ENCODE results near the gene BRCA2.

The BRCA2 gene

DNA sequence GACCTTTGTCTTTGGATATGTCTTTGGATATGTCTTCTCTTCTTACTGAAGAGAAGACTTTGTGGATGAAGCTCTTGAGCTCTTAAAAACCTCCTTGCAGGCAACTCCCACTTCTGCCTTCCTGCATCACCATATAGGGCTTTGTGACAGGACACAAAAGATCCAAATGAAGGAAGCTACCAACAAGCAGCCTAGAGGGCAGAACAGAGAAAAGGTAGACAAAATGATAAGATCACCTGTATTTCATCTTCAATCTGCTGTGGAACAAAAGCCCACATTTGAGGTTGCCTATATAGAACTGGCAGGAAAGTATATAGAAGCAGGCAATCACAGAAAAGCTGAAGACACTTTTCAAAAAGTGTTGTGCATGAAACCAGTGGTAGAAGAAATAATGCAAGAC lies 70.1 kb downstream of the BRCA2 start:
- no peak overlapping the region for H3K4me3 ChIP-seq (ENCODE audit: low read length)
- no peak overlapping the region for H3K27ac ChIP-seq (ENCODE audit: low read depth, low read length)
- no peaks in the 10 kb centered on the region for H3K4me1 ChIP-seq (ENCODE audit: insufficient read depth, low read length)
- peaks cover 37% of the 10 kb centered on the region for H3K36me3 ChIP-seq (ENCODE audit: insufficient read depth, low read length)
- H3K27me3 ChIP-seq (ENCODE audit: insufficient read depth, low read length) = no peaks in the 10 kb centered on the region
- no peaks in the 10 kb centered on the region for H3K9me3 ChIP-seq (ENCODE audit: insufficient read depth, low read depth, low read length)
- H3K9ac ChIP-seq (ENCODE audit: low read depth, low read length) = no peak overlapping the region

DNA sequence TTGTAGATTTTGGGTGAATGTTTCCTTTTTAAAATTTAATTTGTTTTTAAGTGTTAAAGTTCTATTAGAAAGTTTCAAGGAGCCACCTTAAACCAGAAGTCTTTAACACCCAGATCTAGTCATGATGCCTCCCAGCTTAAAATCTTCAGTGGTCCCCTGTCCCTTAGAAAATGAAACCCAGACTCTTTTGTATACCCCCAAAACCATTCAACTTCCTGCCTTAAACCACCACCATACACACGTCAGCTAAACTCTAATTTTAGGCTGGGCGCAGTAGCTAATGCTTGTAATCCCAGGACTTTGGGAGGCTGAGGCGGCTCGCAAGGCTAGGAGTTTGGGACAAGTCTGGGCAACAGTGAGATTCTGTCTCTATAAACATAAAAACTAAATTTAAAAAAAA lies 74.7 kb downstream of the BRCA2 start:
- 91% methylated on average over 4 of the region's 4 CpGs for WGBS
- Histone ChIP-seq H3K36me3 (ENCODE audit: insufficient read depth, low read length) (peaks cover 15% of the 10 kb centered on the region), H3K4me3 (ENCODE audit: low read length) (no peak overlapping the region), H3K9me3 (ENCODE audit: insufficient read depth, low read depth, low read length) (no peaks in the 10 kb centered on the region), H3K4me1 (ENCODE audit: insufficient read depth, low read length) (peaks cover 9% of the 10 kb centered on the region), H3K27me3 (ENCODE audit: insufficient read depth, low read length) (no peaks in the 10 kb centered on the region), H3K9ac (ENCODE audit: low read depth, low read length) (no peak overlapping the region), H3K27ac (ENCODE audit: low read depth, low read length) (no peak overlapping the region)

DNA sequence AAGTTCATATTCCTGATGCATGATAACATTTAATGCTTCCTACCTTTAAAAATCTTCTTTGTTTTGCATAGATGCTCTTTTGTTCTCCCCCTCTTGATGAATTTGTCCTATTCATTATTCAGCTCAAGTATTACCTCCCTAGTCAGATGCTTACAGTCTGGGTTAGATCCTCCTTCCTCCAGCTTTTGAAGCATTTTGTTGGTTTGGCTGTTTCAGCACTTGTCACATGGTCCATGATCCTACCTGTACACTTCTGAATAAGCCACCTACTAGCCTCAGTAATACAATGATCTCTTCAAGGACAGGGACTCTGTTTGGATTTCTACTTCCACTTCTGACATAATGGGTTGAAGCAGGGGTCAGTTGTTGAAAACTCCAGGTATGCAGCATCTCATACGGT lies 75.2 kb downstream of the BRCA2 start:
- WGBS = 100% methylated on average over 1 of the region's 1 CpG
- Histone ChIP-seq H3K27ac (ENCODE audit: low read depth, low read length) (no peak overlapping the region), H3K9ac (ENCODE audit: low read depth, low read length) (no peak overlapping the region), H3K27me3 (ENCODE audit: insufficient read depth, low read length) (no peaks in the 10 kb centered on the region), H3K4me1 (ENCODE audit: insufficient read depth, low read length) (peaks cover 9% of the 10 kb centered on the region), H3K4me3 (ENCODE audit: low read length) (no peak overlapping the region), H3K9me3 (ENCODE audit: insufficient read depth, low read depth, low read length) (no peaks in the 10 kb centered on the region), H3K36me3 (ENCODE audit: insufficient read depth, low read length) (peaks cover 15% of the 10 kb centered on the region)

DNA sequence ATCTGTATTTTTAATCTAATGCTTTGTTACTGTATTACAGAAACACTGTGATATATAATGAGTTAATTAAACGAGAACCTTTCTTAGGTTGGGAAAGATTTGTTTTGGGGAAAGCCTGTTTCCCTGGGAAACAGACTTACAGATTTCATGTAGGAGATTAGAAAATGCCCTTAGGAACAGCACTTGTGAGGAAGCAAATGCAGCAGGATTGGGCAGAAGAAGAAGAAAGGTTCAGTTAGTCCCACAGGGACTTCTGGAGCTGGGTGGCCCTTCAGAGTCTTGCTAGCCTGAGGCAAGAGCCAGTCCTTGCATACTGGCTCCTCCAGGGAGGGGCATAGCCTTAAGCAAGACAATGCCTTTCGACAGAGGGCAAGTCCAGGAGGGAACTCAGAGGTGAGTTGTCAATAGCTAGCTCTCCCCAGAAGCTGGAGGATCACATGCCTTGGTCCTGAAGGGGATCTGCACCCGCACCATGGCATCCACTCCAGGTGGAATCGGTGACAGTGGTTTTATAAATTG lies 75.9 kb downstream of the BRCA2 start:
- Histone ChIP-seq H3K36me3 (ENCODE audit: insufficient read depth, low read length) (peaks cover 15% of the 10 kb centered on the region), H3K27me3 (ENCODE audit: insufficient read depth, low read length) (no peaks in the 10 kb centered on the region), H3K27ac (ENCODE audit: low read depth, low read length) (no peak overlapping the region), H3K9ac (ENCODE audit: low read depth, low read length) (no peak overlapping the region), H3K9me3 (ENCODE audit: insufficient read depth, low read depth, low read length) (no peaks in the 10 kb centered on the region), H3K4me1 (ENCODE audit: insufficient read depth, low read length) (peaks cover 9% of the 10 kb centered on the region), H3K4me3 (ENCODE audit: low read length) (no peak overlapping the region)
- WGBS = 58% methylated on average over 4 of the region's 4 CpGs

DNA sequence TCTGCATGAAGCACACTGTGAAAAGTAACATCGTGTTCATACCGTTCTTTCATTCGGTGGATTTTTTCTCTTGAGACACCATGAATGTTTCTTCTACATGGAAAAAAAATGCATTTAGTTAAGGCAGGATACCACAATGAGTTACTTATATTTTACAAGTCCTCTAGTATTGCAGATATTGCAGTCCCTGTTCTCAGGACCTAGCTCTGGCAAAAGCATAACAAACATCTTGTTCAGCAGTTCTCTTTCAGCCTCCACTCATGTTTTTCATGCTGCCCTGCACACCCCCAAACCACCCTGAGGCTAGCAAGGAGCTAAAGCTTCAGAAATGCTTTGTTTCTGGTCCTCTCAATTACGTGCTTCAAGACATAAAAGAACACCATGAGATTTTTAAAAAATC lies 87.8 kb downstream of the BRCA2 start:
- H3K4me1 ChIP-seq (ENCODE audit: insufficient read depth, low read length) = peaks cover 1% of the 10 kb centered on the region
- no peaks in the 10 kb centered on the region for H3K9me3 ChIP-seq (ENCODE audit: insufficient read depth, low read depth, low read length)
- no peak overlapping the region for H3K27ac ChIP-seq (ENCODE audit: low read depth, low read length)
- no peaks in the 10 kb centered on the region for H3K27me3 ChIP-seq (ENCODE audit: insufficient read depth, low read length)
- H3K36me3 ChIP-seq (ENCODE audit: insufficient read depth, low read length) = peaks cover 12% of the 10 kb centered on the region
- no peak overlapping the region for H3K4me3 ChIP-seq (ENCODE audit: low read length)
- WGBS = 91% methylated on average over 4 of the region's 4 CpGs
- no peak overlapping the region for H3K9ac ChIP-seq (ENCODE audit: low read depth, low read length)

DNA sequence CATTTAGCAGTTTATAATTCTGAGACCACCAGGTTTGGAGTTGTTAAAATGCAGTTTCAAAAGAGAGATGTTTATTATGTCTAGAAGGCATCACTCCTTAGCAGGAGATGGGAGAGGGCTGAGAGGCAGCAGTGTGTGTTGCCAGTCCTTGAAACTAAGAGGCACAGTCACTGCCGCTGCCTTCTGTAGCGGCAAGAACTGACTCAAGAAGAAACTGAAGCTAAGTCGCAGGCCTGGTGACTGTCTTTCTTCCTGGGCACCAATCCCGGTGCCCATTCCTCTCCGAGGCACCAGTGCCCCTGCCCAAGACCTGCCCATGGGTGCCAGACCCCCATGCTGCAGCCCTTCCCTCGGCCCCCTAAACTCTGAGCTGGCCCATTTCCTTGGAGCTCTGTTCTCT lies 92.5 kb downstream of the BRCA2 start:
- Histone ChIP-seq H3K9me3 (ENCODE audit: insufficient read depth, low read depth, low read length) (no peaks in the 10 kb centered on the region), H3K36me3 (ENCODE audit: insufficient read depth, low read length) (no peaks in the 10 kb centered on the region), H3K27me3 (ENCODE audit: insufficient read depth, low read length) (peaks cover 11% of the 10 kb centered on the region), H3K4me1 (ENCODE audit: insufficient read depth, low read length) (peaks cover 21% of the 10 kb centered on the region), H3K9ac (ENCODE audit: low read depth, low read length) (no peak overlapping the region), H3K4me3 (ENCODE audit: low read length) (no peak overlapping the region), H3K27ac (ENCODE audit: low read depth, low read length) (no peak overlapping the region)
- WGBS = 96% methylated on average over 6 of the region's 6 CpGs

DNA sequence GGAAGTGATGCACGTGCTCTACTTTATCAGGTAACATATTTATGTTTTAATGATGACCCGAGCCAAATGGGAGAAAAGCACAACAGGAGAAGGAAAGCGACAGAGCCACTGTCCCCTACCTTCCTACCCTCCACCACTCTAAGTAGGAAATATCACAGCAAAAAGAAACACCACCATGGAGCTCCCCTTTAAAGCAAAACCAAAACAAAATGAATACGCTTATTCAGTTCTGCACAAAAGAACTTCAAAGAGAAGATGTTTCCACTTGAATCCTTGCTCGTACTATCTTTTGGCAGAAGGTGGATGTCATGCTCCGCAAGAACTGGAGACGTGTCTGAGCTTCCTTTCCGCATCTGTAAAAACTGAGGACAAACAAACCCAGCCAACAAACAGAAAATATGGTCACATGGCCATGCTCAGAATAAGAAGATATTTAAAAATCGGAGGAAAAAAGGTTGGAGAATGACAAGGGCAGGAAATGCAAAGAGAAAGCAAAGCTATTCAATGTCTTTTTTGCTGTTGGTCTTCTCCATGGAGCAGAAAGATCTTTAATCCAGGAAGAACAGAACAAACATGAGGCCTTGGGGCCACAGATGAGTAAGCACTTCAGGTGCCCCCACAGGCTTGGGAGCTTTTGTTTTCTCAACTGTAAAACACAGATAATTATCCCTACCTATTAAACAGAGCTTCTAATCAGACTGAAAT lies 93.1 kb downstream of the BRCA2 start:
- peaks cover 11% of the 10 kb centered on the region for H3K27me3 ChIP-seq (ENCODE audit: insufficient read depth, low read length)
- no peak overlapping the region for H3K9ac ChIP-seq (ENCODE audit: low read depth, low read length)
- no peak overlapping the region for H3K4me3 ChIP-seq (ENCODE audit: low read length)
- no peaks in the 10 kb centered on the region for H3K36me3 ChIP-seq (ENCODE audit: insufficient read depth, low read length)
- 89% methylated on average over 9 of the region's 9 CpGs for WGBS
- no peak overlapping the region for H3K27ac ChIP-seq (ENCODE audit: low read depth, low read length)
- H3K4me1 ChIP-seq (ENCODE audit: insufficient read depth, low read length) = peaks cover 21% of the 10 kb centered on the region
- H3K9me3 ChIP-seq (ENCODE audit: insufficient read depth, low read depth, low read length) = no peaks in the 10 kb centered on the region

DNA sequence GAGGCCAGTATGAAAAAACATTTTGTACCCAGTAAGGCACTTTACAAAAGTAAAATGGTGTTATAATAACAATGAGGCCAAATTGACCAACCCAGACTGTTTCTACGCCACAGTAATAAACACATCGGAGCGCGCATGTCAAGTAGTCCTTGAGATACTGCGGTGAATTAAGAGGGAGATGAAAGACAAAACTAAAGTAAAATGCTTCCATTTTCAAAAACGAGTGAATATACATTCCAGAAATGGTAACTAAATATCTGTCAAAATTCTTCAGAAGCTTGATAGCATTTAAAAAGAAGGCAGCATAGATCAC lies 93.6 kb downstream of the BRCA2 start:
- no peaks in the 10 kb centered on the region for H3K9me3 ChIP-seq (ENCODE audit: insufficient read depth, low read depth, low read length)
- H3K27ac ChIP-seq (ENCODE audit: low read depth, low read length) = no peak overlapping the region
- H3K27me3 ChIP-seq (ENCODE audit: insufficient read depth, low read length) = peaks cover 11% of the 10 kb centered on the region
- 96% methylated on average over 6 of the region's 6 CpGs for WGBS
- H3K9ac ChIP-seq (ENCODE audit: low read depth, low read length) = no peak overlapping the region
- peaks cover 21% of the 10 kb centered on the region for H3K4me1 ChIP-seq (ENCODE audit: insufficient read depth, low read length)
- no peak overlapping the region for H3K4me3 ChIP-seq (ENCODE audit: low read length)
- H3K36me3 ChIP-seq (ENCODE audit: insufficient read depth, low read length) = no peaks in the 10 kb centered on the region

DNA sequence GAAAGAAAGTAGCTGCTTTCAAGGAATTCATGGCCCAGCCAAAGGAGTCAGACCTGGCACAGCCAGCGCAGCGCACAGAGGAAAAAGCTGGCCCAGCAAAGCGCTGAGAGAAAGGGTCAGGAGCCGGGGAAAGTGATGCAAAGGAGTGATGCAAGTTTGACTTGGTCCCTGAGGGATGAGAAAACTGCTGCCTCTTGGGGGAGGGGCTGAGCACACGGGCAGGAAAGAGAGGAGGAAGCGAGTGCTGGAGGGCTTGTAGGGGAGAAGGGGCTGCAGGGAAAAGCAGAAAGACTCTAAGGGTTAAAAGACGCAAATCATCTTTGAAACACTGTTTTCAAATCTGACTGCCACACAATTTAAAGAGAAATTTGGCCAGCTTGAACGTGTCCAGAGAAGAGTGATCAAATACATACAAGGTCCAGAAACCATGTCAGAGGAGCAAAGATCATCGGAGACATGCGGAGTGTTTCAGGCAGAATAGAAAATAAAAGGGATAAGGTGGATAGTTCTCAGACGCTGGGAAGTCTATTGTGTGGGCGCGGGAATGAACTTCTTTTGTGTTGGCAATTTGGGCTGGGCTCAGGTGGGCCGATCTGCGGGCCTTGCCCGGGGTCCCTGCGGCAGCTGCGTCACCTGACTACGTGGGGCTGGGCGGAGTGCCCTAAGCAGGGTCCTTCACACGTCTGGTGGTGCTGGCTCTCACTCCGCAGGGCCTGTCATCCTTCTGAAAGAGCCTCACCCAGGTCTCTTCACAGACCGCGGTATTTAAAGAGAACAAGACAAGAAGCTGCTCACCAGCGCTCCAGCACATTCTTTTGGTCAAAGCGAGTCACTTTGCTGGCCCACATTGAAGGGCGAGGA lies 94.5 kb downstream of the BRCA2 start:
- peak overlapping the region; percentile 66 for H3K9ac ChIP-seq (ENCODE audit: low read depth, low read length)
- H3K4me3 ChIP-seq (ENCODE audit: low read length) = peak overlapping the region; percentile 70
- WGBS = 6% methylated on average over 27 of the region's 27 CpGs
- H3K36me3 ChIP-seq (ENCODE audit: insufficient read depth, low read length) = no peaks in the 10 kb centered on the region
- H3K27ac ChIP-seq (ENCODE audit: low read depth, low read length) = no peak overlapping the region
- peaks cover 21% of the 10 kb centered on the region for H3K4me1 ChIP-seq (ENCODE audit: insufficient read depth, low read length)
- no peaks in the 10 kb centered on the region for H3K9me3 ChIP-seq (ENCODE audit: insufficient read depth, low read depth, low read length)
- H3K27me3 ChIP-seq (ENCODE audit: insufficient read depth, low read length) = peaks cover 11% of the 10 kb centered on the region

DNA sequence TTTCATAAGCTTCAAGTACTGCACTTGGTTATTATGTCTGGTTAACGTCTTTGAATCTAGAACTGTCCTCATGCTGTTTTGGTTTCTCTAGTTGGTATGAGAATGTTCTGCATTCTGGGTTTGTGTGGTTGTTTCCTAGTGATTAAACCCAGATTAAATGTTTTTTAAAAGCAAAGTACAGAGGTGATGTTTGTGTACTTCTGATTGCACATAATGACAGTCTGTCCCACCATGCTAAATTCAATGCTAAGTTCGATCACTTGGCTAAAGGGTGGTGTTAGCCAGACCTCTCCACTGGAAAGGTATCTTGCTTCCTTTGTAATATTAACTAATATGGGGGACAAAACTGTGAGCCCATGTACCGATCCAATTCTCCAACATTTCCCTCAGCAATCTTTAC lies 98.0 kb downstream of the BRCA2 start:
- H3K27me3 ChIP-seq (ENCODE audit: insufficient read depth, low read length) = peaks cover 11% of the 10 kb centered on the region
- WGBS = 88% methylated on average over 3 of the region's 3 CpGs
- H3K4me1 ChIP-seq (ENCODE audit: insufficient read depth, low read length) = peaks cover 18% of the 10 kb centered on the region
- no peaks in the 10 kb centered on the region for H3K36me3 ChIP-seq (ENCODE audit: insufficient read depth, low read length)
- H3K27ac ChIP-seq (ENCODE audit: low read depth, low read length) = no peak overlapping the region
- 0 out of 2 replicates have a peak, but pooled peaks cover 5% of the 10 kb centered on the region for H3K9me3 ChIP-seq (ENCODE audit: insufficient read depth, low read depth, low read length)
- no peak overlapping the region for H3K4me3 ChIP-seq (ENCODE audit: low read length)
- H3K9ac ChIP-seq (ENCODE audit: low read depth, low read length) = no peak overlapping the region

DNA sequence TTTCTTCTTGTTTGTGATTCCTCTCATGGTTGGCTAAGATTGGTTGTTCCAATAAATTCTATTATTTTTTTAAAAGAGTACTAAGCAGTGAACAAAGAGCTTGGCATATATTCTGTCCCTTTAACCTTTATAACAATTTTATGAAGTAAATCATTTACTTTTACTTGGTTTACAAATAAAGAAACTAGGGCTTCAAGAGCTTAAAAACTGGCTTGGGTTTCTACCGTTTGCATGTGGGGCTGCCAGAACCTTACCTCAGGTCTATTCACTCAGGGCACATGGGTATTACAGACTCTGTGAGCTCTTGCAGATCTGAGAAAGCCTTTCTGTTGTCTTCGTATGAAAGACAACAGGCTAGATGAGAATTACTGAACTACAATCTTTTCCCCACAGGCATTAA lies 99.3 kb downstream of the BRCA2 start:
- Histone ChIP-seq H3K27ac (ENCODE audit: low read depth, low read length) (no peak overlapping the region), H3K4me3 (ENCODE audit: low read length) (no peak overlapping the region), H3K9ac (ENCODE audit: low read depth, low read length) (no peak overlapping the region), H3K4me1 (ENCODE audit: insufficient read depth, low read length) (peaks cover 7% of the 10 kb centered on the region; the same call in 1 of the 2 replicates), H3K27me3 (ENCODE audit: insufficient read depth, low read length) (peaks cover 11% of the 10 kb centered on the region), H3K9me3 (ENCODE audit: insufficient read depth, low read depth, low read length) (peaks cover 5% of the 10 kb centered on the region; the same call in 1 of the 2 replicates), H3K36me3 (ENCODE audit: insufficient read depth, low read length) (no peaks in the 10 kb centered on the region)
- 93% methylated on average over 2 of the region's 2 CpGs for WGBS
